Liver (tissue), 9 donors: ENCODE results near the gene C16orf89. TPM values are rescaled to one million over a fixed set of nuclear protein-coding genes. Genes with fewer than 3 reads are reported as not detected.

ENCODE experiments used
- DNase-seq: peaks from one replicate; pipeline ENCODE4 v3.0.0-alpha.2; 2017; ENCODE audit warnings: low spot score
- H3K27ac ChIP-seq, 2 donors: one replicate each; pipeline ENCODE4 v1.7.0; 2013; ENCODE audit warnings: inconsistent platforms in 2 of 2, low read length in 2 of 2, control low read depth in 1 of 2, low read depth in 1 of 2, mild to moderate bottlenecking in 1 of 2
- H3K27me3 ChIP-seq, 4 donors: one replicate each; pipeline versions ENCODE4 v1.6.1 to v1.7.0; 2013; ENCODE audit warnings: low read length in 3 of 4, inconsistent platforms in 1 of 4, mild to moderate bottlenecking in 1 of 4, moderate library complexity in 1 of 4; ENCODE audit not compliant: control insufficient read depth in 4 of 4, insufficient read depth in 4 of 4
- H3K36me3 ChIP-seq, 4 donors: one replicate each; pipeline versions ENCODE4 v1.6.1 to v1.7.0; 2013; ENCODE audit warnings: low read length in 3 of 4, mild to moderate bottlenecking in 3 of 4, low read depth in 1 of 4, moderate library complexity in 1 of 4; ENCODE audit not compliant: control insufficient read depth in 4 of 4, insufficient read depth in 3 of 4
- H3K4me1 ChIP-seq, 4 donors: one replicate each; pipeline versions ENCODE4 v1.6.1 to v1.7.0; 2013; ENCODE audit warnings: low read length in 3 of 4, mild to moderate bottlenecking in 3 of 4, moderate library complexity in 1 of 4; ENCODE audit not compliant: control insufficient read depth in 4 of 4, insufficient read depth in 4 of 4
- H3K4me3 ChIP-seq, 3 donors: one replicate each; pipeline versions ENCODE4 v1.6.1 to v1.7.0; 2013; ENCODE audit warnings: low read length in 3 of 3, control low read depth in 1 of 3, low read depth in 1 of 3, mild to moderate bottlenecking in 1 of 3
- H3K9ac ChIP-seq, 2 donors: one replicate each; pipeline ENCODE4 v1.7.0; 2013; ENCODE audit warnings: low read length in 2 of 2, mild to moderate bottlenecking in 2 of 2, moderate library complexity in 2 of 2, control low read depth in 1 of 2, low read depth in 1 of 2
- H3K9me3 ChIP-seq, 4 donors: one replicate each; pipeline versions ENCODE4 v1.6.1 to v1.7.0; 2013; ENCODE audit warnings: low read length in 3 of 4; ENCODE audit not compliant: control insufficient read depth in 4 of 4
- EGR1 ChIP-seq, 2 donors: IDR thresholded peaks; 2 replicates each; pipeline ENCODE4 v1.6.1; 2016 to 2018; ENCODE audit warnings: antibody characterized with exemption in 2 of 2, low read depth in 2 of 2
- FOXA1 ChIP-seq: IDR thresholded peaks from 2 replicates; pipeline ENCODE4 v1.6.1; 2016; ENCODE audit warnings: antibody characterized with exemption
- FOXA2 ChIP-seq: IDR thresholded peaks from 2 replicates; pipeline ENCODE4 v1.6.1; 2016; ENCODE audit warnings: antibody characterized with exemption
- GABPA ChIP-seq, 2 donors: IDR thresholded peaks in 1 of 2; conservative IDR thresholded peaks in 1 of 2; 2 replicates each; pipeline ENCODE4 v1.6.1; 2016; ENCODE audit warnings: antibody characterized with exemption in 2 of 2, mild to moderate bottlenecking in 1 of 2, moderate library complexity in 1 of 2
- HNF4A ChIP-seq, 2 donors: conservative IDR thresholded peaks; 2 replicates each; pipeline ENCODE4 v1.6.1; 2016; ENCODE audit warnings: antibody characterized with exemption in 2 of 2, mild to moderate bottlenecking in 2 of 2
- HNF4G ChIP-seq: IDR thresholded peaks from 2 replicates; pipeline ENCODE4 v1.6.1; 2016; ENCODE audit warnings: antibody characterized with exemption
- JUND ChIP-seq, 2 donors: IDR thresholded peaks; 2 replicates each; pipeline ENCODE4 v1.6.1; 2016; ENCODE audit warnings: antibody characterized with exemption in 2 of 2
- NR2F2 ChIP-seq: IDR thresholded peaks from 2 replicates; pipeline ENCODE4 v1.6.1; 2016; ENCODE audit warnings: antibody characterized with exemption
- RAD21 ChIP-seq, 2 donors: IDR thresholded peaks; 2 replicates each; pipeline ENCODE4 v1.6.1; 2016; ENCODE audit warnings: antibody characterized with exemption in 2 of 2, mild to moderate bottlenecking in 2 of 2
- RXRA ChIP-seq, 2 donors: IDR thresholded peaks; 2 replicates each; pipeline ENCODE4 v1.6.1; 2017 to 2018; ENCODE audit warnings: antibody characterized with exemption in 2 of 2, mild to moderate bottlenecking in 1 of 2
- SP1 ChIP-seq: IDR thresholded peaks from 2 replicates; pipeline ENCODE4 v1.6.1; 2018; ENCODE audit warnings: antibody characterized with exemption, mild to moderate bottlenecking
- TAF1 ChIP-seq: conservative IDR thresholded peaks from 2 replicates; pipeline ENCODE4 v1.6.1; 2016; ENCODE audit warnings: antibody characterized with exemption, mild to moderate bottlenecking
- YY1 ChIP-seq: IDR thresholded peaks from 2 replicates; pipeline ENCODE4 v1.6.1; 2016; ENCODE audit warnings: antibody characterized with exemption, mild to moderate bottlenecking
- WGBS: extraction: QIAGEN DNeasy Blood & Tissue Kit; methylation state at CpG from one replicate; pipeline ENCODE4 v1.1.7; 2013; 5-methylcytosine and 5-hydroxymethylcytosine counted together
- polyA plus RNA-seq, 2 donors: library from polyadenylated mRNA; stranded (reverse) in 1 of 2; unstranded in 1 of 2; fragments of 200-250 nt in 1 of 2; fragments of >200 nt in 1 of 2; fragmentation: Nextera tagmentation in 1 of 2; extraction: Ambion mirVana in 1 of 2; gene quantifications; one replicate each; pipeline versions ENCODE4 v1.2.1 to v1.2.3, GENCODE V29; 2013 to 2015
- total RNA-seq, 2 donors: library from RNA; depleted of rRNA; stranded (reverse); fragments of >200 nt; gene quantifications; one replicate each; pipeline ENCODE4 v1.2.3, GENCODE V29; 2014
- TF ChIP-seq, protein P1 (sequence below): IDR thresholded peaks from 2 replicates; pipeline ENCODE4 v1.6.1; 2016; ENCODE audit warnings: antibody characterized with exemption
- TF ChIP-seq, protein P2 (sequence below): IDR thresholded peaks from 2 replicates; pipeline ENCODE4 v1.6.1; 2016; ENCODE audit warnings: antibody characterized with exemption
- TF ChIP-seq, protein P3 (sequence below): IDR thresholded peaks from 2 replicates; pipeline ENCODE4 v1.6.1; 2016; ENCODE audit warnings: antibody characterized with exemption, mild to moderate bottlenecking
- TF ChIP-seq, protein P4 (sequence below): IDR thresholded peaks from 2 replicates; pipeline ENCODE4 v1.6.1; 2016; ENCODE audit warnings: antibody characterized with exemption
- TF ChIP-seq, protein P5 (sequence below): fragments of 150-350 bp; IDR thresholded peaks from 2 replicates; pipeline ENCODE4 v1.5.1; 2017; ENCODE audit warnings: improper control_type of control experiment, low read depth, low read length; ENCODE audit not compliant: missing input control
- donor health status: healthy.
- donor health status: healthy.
- donor health status: healthy.
- donor health status: healthy.
- donor health status: healthy.

Gene C16orf89
- total and polyA plus RNA-seq, 4 donors = 0.25 to 0.61 TPM; not detected in 2

DNA sequence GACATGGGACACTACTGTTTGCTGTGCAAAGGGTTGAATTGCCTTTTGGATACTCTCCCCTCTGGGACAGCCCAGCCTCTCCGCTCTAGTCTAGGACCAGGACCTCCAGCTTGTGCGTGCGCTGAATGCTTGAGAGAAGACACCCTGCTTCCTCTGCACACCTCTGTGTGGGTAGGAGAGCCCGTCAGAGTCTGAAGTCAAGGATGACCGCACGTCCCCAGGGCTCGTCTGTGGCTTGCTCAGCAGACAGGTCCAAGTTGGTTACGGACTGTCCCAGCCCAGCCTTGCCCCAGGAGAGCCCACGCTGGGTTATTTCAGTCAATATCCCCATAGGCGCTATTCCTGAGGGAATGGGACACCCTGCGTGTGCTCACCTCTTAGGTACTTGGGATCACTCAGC, 3.7 kb downstream of the C16orf89 start:
- 94% methylated on average over 11 of the region's 11 CpGs for WGBS
- no peaks in the 10 kb centered on the region for H3K9me3 ChIP-seq
- H3K27me3 ChIP-seq = no peaks in the 10 kb centered on the region
- H3K9ac ChIP-seq = no peak overlapping the region
- DNase-seq = no peak
- H3K27ac ChIP-seq = no peak overlapping the region
- no peaks in the 10 kb centered on the region for H3K4me1 ChIP-seq
- TF ChIP-seq, protein P1, sequence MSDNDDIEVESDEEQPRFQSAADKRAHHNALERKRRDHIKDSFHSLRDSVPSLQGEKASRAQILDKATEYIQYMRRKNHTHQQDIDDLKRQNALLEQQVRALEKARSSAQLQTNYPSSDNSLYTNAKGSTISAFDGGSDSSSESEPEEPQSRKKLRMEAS = no peak
- TF ChIP-seq TAF1 (no peak), FOXA2 (no peak), HNF4G (no peak), GABPA (IDR thresholded peaks at IDR 0.05 in 1 of 2, conservative IDR thresholded peaks at IDR 0.05 in 1 of 2) (no peak), HNF4A (conservative IDR thresholded peaks at IDR 0.05) (no peak), SP1 (no peak), YY1 (no peak), RXRA (IDR thresholded peaks at IDR 0.05) (no peak)
- TF ChIP-seq, protein P2, sequence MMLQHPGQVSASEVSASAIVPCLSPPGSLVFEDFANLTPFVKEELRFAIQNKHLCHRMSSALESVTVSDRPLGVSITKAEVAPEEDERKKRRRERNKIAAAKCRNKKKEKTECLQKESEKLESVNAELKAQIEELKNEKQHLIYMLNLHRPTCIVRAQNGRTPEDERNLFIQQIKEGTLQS = no peak
- no peaks in the 10 kb centered on the region for H3K36me3 ChIP-seq
- no peak overlapping the region for H3K4me3 ChIP-seq

DNA sequence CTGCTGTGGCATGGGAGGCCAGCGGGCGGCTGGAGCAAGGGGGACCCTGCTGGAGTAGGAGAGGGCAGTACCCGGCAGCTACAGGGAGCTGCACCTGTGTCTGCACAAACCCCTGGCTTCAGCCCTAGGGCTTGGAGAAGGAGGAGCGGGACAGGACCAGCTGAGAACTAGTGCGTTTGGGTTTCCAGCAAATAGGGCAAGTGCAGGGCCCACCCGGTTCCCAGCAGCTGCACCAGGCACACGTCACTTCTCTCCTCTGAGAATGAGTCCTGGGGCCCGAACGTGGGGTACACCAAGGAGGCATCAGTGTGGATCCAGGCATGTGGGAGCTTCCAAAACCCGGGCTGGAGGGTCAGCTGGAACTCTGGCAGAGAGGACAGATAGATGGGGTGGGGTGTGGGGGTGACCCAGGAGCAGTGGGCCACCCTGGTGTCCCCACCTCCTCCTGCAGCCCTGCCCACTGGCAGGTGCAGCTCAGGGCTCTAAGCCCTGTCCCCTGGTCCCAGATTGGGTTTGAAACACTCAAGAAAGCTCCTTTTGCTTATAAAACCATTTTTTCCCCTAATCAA, 5.6 kb downstream of the C16orf89 start:
- Histone ChIP-seq H3K4me1 (no peaks in the 10 kb centered on the region), H3K36me3 (no peaks in the 10 kb centered on the region), H3K27ac (no peak overlapping the region), H3K9ac (no peak overlapping the region), H3K9me3 (no peaks in the 10 kb centered on the region), H3K4me3 (no peak overlapping the region), H3K27me3 (no peaks in the 10 kb centered on the region)
- no peak for DNase-seq
- WGBS = 92% methylated on average over 10 of the region's 10 CpGs
- TF ChIP-seq, protein P3, sequence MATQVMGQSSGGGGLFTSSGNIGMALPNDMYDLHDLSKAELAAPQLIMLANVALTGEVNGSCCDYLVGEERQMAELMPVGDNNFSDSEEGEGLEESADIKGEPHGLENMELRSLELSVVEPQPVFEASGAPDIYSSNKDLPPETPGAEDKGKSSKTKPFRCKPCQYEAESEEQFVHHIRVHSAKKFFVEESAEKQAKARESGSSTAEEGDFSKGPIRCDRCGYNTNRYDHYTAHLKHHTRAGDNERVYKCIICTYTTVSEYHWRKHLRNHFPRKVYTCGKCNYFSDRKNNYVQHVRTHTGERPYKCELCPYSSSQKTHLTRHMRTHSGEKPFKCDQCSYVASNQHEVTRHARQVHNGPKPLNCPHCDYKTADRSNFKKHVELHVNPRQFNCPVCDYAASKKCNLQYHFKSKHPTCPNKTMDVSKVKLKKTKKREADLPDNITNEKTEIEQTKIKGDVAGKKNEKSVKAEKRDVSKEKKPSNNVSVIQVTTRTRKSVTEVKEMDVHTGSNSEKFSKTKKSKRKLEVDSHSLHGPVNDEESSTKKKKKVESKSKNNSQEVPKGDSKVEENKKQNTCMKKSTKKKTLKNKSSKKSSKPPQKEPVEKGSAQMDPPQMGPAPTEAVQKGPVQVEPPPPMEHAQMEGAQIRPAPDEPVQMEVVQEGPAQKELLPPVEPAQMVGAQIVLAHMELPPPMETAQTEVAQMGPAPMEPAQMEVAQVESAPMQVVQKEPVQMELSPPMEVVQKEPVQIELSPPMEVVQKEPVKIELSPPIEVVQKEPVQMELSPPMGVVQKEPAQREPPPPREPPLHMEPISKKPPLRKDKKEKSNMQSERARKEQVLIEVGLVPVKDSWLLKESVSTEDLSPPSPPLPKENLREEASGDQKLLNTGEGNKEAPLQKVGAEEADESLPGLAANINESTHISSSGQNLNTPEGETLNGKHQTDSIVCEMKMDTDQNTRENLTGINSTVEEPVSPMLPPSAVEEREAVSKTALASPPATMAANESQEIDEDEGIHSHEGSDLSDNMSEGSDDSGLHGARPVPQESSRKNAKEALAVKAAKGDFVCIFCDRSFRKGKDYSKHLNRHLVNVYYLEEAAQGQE = no peak
- TF ChIP-seq RAD21 (IDR thresholded peaks at IDR 0.05) (no peak), YY1 (no peak), SP1 (no peak), GABPA (IDR thresholded peaks at IDR 0.05 in 1 of 2, conservative IDR thresholded peaks at IDR 0.05 in 1 of 2) (no peak), JUND (IDR thresholded peaks at IDR 0.05) (no peak), HNF4A (conservative IDR thresholded peaks at IDR 0.05) (no peak), TAF1 (no peak), HNF4G (no peak), EGR1 (IDR thresholded peaks at IDR 0.05; ENCODE audit: low read depth in 2 of 2) (no peak), NR2F2 (no peak), FOXA2 (no peak), RXRA (IDR thresholded peaks at IDR 0.05) (no peak), FOXA1 (no peak)
- TF ChIP-seq, protein P4, sequence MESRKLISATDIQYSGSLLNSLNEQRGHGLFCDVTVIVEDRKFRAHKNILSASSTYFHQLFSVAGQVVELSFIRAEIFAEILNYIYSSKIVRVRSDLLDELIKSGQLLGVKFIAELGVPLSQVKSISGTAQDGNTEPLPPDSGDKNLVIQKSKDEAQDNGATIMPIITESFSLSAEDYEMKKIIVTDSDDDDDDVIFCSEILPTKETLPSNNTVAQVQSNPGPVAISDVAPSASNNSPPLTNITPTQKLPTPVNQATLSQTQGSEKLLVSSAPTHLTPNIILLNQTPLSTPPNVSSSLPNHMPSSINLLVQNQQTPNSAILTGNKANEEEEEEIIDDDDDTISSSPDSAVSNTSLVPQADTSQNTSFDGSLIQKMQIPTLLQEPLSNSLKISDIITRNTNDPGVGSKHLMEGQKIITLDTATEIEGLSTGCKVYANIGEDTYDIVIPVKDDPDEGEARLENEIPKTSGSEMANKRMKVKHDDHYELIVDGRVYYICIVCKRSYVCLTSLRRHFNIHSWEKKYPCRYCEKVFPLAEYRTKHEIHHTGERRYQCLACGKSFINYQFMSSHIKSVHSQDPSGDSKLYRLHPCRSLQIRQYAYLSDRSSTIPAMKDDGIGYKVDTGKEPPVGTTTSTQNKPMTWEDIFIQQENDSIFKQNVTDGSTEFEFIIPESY = no peak
- TF ChIP-seq, protein P1 = no peak
- TF ChIP-seq, protein P5, sequence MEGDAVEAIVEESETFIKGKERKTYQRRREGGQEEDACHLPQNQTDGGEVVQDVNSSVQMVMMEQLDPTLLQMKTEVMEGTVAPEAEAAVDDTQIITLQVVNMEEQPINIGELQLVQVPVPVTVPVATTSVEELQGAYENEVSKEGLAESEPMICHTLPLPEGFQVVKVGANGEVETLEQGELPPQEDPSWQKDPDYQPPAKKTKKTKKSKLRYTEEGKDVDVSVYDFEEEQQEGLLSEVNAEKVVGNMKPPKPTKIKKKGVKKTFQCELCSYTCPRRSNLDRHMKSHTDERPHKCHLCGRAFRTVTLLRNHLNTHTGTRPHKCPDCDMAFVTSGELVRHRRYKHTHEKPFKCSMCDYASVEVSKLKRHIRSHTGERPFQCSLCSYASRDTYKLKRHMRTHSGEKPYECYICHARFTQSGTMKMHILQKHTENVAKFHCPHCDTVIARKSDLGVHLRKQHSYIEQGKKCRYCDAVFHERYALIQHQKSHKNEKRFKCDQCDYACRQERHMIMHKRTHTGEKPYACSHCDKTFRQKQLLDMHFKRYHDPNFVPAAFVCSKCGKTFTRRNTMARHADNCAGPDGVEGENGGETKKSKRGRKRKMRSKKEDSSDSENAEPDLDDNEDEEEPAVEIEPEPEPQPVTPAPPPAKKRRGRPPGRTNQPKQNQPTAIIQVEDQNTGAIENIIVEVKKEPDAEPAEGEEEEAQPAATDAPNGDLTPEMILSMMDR = no peak
- TF ChIP-seq, protein P2 = no peak
